GM12878 (cell line): Measurements from ENCODE around the gene PGR.

Experiments
- ATF2 ChIP-seq: IDR thresholded peaks from 2 replicates; pipeline ENCODE4 v1.6.1; 2012; ENCODE audit warnings: low read length, inconsistent platforms
- POLR2A ChIP-seq: IDR thresholded peaks from 2 replicates; pipeline ENCODE4 v1.6.1; 2011; ENCODE audit warnings: low read depth, mild to moderate bottlenecking, low read length
- POLR2AphosphoS5 ChIP-seq: IDR thresholded peaks from 2 replicates; pipeline ENCODE4 v1.6.1; 2011; ENCODE audit warnings: mild to moderate bottlenecking, low read length, inconsistent platforms

- no peak for TF ChIP-seq POLR2AphosphoS5
- TF ChIP-seq POLR2A: no peak
- TF ChIP-seq ATF2: no peak
Observed at GRCh38 chr11:101034076-101034475, 95.5 kb downstream of the PGR start.
